SK-N-SH (cell line): Measurements from ENCODE around the gene PRPS1. TPM values are rescaled to one million over a fixed set of nuclear protein-coding genes. Genes with fewer than 3 reads are reported as not detected.

Experiments used
- CTCF ChIA-PET: fragments of 300-600, 350-600 bp; formaldehyde crosslinking; extraction: SDS; loops from one replicate; lab custom pipeline; 2021; lab: Yijun Ruan, JAX
- POLR2A ChIA-PET: fragments of 350-600 bp; sonication (Branson Sonifier 250); formaldehyde crosslinking; extraction: SDS; loops from one replicate; lab custom pipeline; 2020; ENCODE audit warnings: antibody characterized with exemption, inconsistent platforms; lab: Yijun Ruan, JAX
- DNase-seq: peaks from one replicate; pipeline ENCODE4 v3.0.0; 2012
- H2AFZ ChIP-seq: fragments of 200-600 bp; sonication (generic); 2 replicates; pipeline ENCODE4 v1.8.1; 2016; ENCODE audit warnings: antibody characterized with exemption, mild to moderate bottlenecking, low read depth
- H3F3A ChIP-seq: fragments of 200-600 bp; sonication (generic); replicated peaks from 2 replicates; pipeline ENCODE3; 2016; ENCODE audit warnings: antibody characterized with exemption, mild to moderate bottlenecking; ENCODE audit not compliant: insufficient read depth
- H3K27ac ChIP-seq, 2 experiments: fragments of 200-500 bp in 1 of 2; fragments of 200-600 bp in 1 of 2; sonication (Bioruptor generic) in 1 of 2; sonication (generic), shearing (Covaris generic) in 1 of 2; 2 replicates each; pipeline versions ENCODE4 v1.5.1 to v1.6.1; 2014 to 2016; ENCODE audit warnings: low read depth in 2 of 2, inconsistent platforms in 1 of 2, low read length in 1 of 2, mild to moderate bottlenecking in 1 of 2, mixed read lengths in 1 of 2
- H3K27me3 ChIP-seq: fragments of 200-600 bp; sonication (generic), shearing (Covaris generic); 2 replicates; pipeline ENCODE4 v1.6.1; 2016; ENCODE audit warnings: mixed run types; ENCODE audit not compliant: insufficient read depth
- H3K36me3 ChIP-seq, 2 experiments: fragments of 200-500 bp in 1 of 2; fragments of 200-600 bp in 1 of 2; sonication (Bioruptor generic) in 1 of 2; sonication (generic) in 1 of 2; replicated peaks in 1 of 2; 2 replicates each; pipeline versions ENCODE3 to v1.5.1; 2014 to 2016; ENCODE audit warnings: low read length in 1 of 2, mild to moderate bottlenecking in 1 of 2; ENCODE audit not compliant: insufficient read depth in 2 of 2, control insufficient read depth in 1 of 2
- H3K4me1 ChIP-seq, 2 experiments: fragments of 200-500 bp in 1 of 2; fragments of 200-600 bp in 1 of 2; sonication (Bioruptor generic) in 1 of 2; sonication (generic), shearing (Covaris generic) in 1 of 2; 2 replicates each; pipeline versions ENCODE4 v1.5.1 to v1.6.1; 2014 to 2016; ENCODE audit warnings: low read depth in 1 of 2, low read length in 1 of 2, mixed run types in 1 of 2; ENCODE audit not compliant: insufficient read depth in 2 of 2, control insufficient read depth in 1 of 2
- H3K4me2 ChIP-seq: fragments of 200-600 bp; sonication (generic), shearing (Covaris generic); 2 replicates; pipeline ENCODE4 v1.6.1; 2017; ENCODE audit warnings: mixed run types
- H3K4me3 ChIP-seq, 2 experiments: fragments of 200-500 bp in 1 of 2; fragments of 200-600 bp in 1 of 2; sonication (Bioruptor generic) in 1 of 2; sonication (generic), shearing (Covaris generic) in 1 of 2; 2 replicates each; pipeline versions ENCODE4 v1.5.1 to v1.8.1; 2014 to 2016; ENCODE audit warnings: low read depth in 2 of 2, inconsistent platforms in 1 of 2, low read length in 1 of 2, mild to moderate bottlenecking in 1 of 2, mixed read lengths in 1 of 2, moderate library complexity in 1 of 2
- H3K79me2 ChIP-seq: fragments of 200-600 bp; sonication (generic); 2 replicates; pipeline ENCODE4 v1.8.1; 2017; ENCODE audit warnings: mild to moderate bottlenecking; ENCODE audit not compliant: insufficient read depth
- H3K9ac ChIP-seq: fragments of 200-600 bp; sonication (generic); 2 replicates; pipeline ENCODE4 v1.6.1; 2017; ENCODE audit warnings: mixed run types
- H3K9me2 ChIP-seq: fragments of 200-600 bp; sonication (generic); 2 replicates; pipeline ENCODE4 v1.6.1; 2017; ENCODE audit warnings: mixed run types
- H3K9me3 ChIP-seq: fragments of 200-600 bp; sonication (generic); 2 replicates; pipeline ENCODE4 v1.6.1; 2017; ENCODE audit warnings: mixed run types, mild to moderate bottlenecking, moderate library complexity
- H4K20me1 ChIP-seq: fragments of 200-600 bp; sonication (generic); 2 replicates; pipeline ENCODE4 v1.6.1; 2017; ENCODE audit warnings: mild to moderate bottlenecking, mixed run types; ENCODE audit not compliant: insufficient read depth
- CTCF ChIP-seq: fragments of 200-600 bp; sonication (generic); IDR thresholded peaks from 2 replicates; pipeline ENCODE4 v1.6.1; 2017; ENCODE audit warnings: antibody characterized with exemption, mild to moderate bottlenecking, moderate library complexity
- ELF1 ChIP-seq: IDR thresholded peaks from 2 replicates; pipeline ENCODE4 v1.4.0; 2012
- EP300 ChIP-seq, 2 experiments: IDR thresholded peaks; 2 replicates each; pipeline versions ENCODE4 v1.4.0 to v1.6.1; 2012; ENCODE audit warnings: borderline replicate concordance in 1 of 2, low read depth in 1 of 2, low read length in 1 of 2
- GABPA ChIP-seq: IDR thresholded peaks from 2 replicates; pipeline ENCODE4 v1.4.0; 2012; ENCODE audit warnings: low read depth, mild to moderate bottlenecking
- GATA2 ChIP-seq: sonication (generic); formaldehyde crosslinking; IDR thresholded peaks from 2 replicates; pipeline ENCODE4 v1.5.0; 2020; ENCODE audit warnings: mild to moderate bottlenecking, missing genetic modification reagents
- IRF3 ChIP-seq: fragments of 150-350 bp; IDR thresholded peaks from 2 replicates; pipeline ENCODE4 v1.6.1; 2016; ENCODE audit warnings: mild to moderate bottlenecking, low read depth, low read length
- JUND ChIP-seq: IDR thresholded peaks from 2 replicates; pipeline ENCODE4 v1.4.0; 2012
- MEF2A ChIP-seq: IDR thresholded peaks from 2 replicates; pipeline ENCODE4 v1.4.0; 2012; ENCODE audit warnings: low read depth, borderline replicate concordance
- RAD21 ChIP-seq: IDR thresholded peaks from 2 replicates; pipeline ENCODE4 v1.6.1; 2012; ENCODE audit warnings: mild to moderate bottlenecking, low read length
- REST ChIP-seq: IDR thresholded peaks from 2 replicates; pipeline ENCODE4 v1.6.1; 2012; ENCODE audit warnings: mild to moderate bottlenecking, low read depth, low read length, moderate library complexity
- SMC3 ChIP-seq: IDR thresholded peaks from 2 replicates; pipeline ENCODE4 v1.6.1; 2012; ENCODE audit warnings: low read depth, low read length, improper control_type of control experiment
- TCF12 ChIP-seq: IDR thresholded peaks from 2 replicates; pipeline ENCODE4 v1.4.0; 2012
- TEAD4 ChIP-seq: IDR thresholded peaks from 2 replicates; pipeline ENCODE4 v1.4.0; 2012; ENCODE audit warnings: mild to moderate bottlenecking, borderline replicate concordance; ENCODE audit not compliant: insufficient read depth
- USF2 ChIP-seq: fragments of 150-350 bp; IDR thresholded peaks from 2 replicates; pipeline ENCODE4 v1.6.1; 2017; ENCODE audit warnings: antibody characterized with exemption, low read length, low read depth, borderline replicate concordance
- YY1 ChIP-seq: IDR thresholded peaks from 2 replicates; pipeline ENCODE4 v1.4.0; 2012; ENCODE audit warnings: low read depth, mild to moderate bottlenecking
- WGBS: methylation state at CpG from one replicate; pipeline ENCODE4 v1.1.6; 2017; ENCODE audit warnings: low lambda C conversion rate; 5-methylcytosine and 5-hydroxymethylcytosine counted together
- polyA plus RNA-seq, 3 experiments: library from polyadenylated mRNA; depleted of rRNA; stranded (reverse); fragments of >200 nt; gene quantifications; 2 replicates each; pipeline ENCODE4 v1.2.3, GENCODE V29; 2012

PRPS1 gene
- polyA plus RNA-seq, 1 of the 3 experiments (the other 2 are of a cell fraction): 42.3 TPM

GRCh38 chrX:107659286-107659685, 31.0 kb downstream of the PRPS1 start:
- H3K9ac ChIP-seq: no peak overlapping the region
- no peaks in the 10 kb centered on the region for H3K9me2 ChIP-seq
- no peaks in the 10 kb centered on the region for H3K79me2 ChIP-seq
- H3K36me3 ChIP-seq: no peaks in the 10 kb centered on the region
- H3K27me3 ChIP-seq: no peaks in the 10 kb centered on the region; the same call in 1 of the 2 replicates
- no peak for DNase-seq
- WGBS: 20% methylated on average over 3 of the region's 4 CpGs
- no peaks in the 10 kb centered on the region for H3K9me3 ChIP-seq
- no peaks in the 10 kb centered on the region; a peak in 1 of 4 replicates for H3K4me1 ChIP-seq
- no peak overlapping the region for H2AFZ ChIP-seq
- H3K27ac ChIP-seq: no peak overlapping the region
- POLR2A ChIA-PET: interaction anchor here (1.8 kb wide), 1 partner anchor 118 kb away, joined by 4 read pairs; the partner anchor contains the start of gene NCBP2L
- H3K4me3 ChIP-seq: no peak overlapping the region
- TF ChIP-seq MEF2A: no peak
- no peak for TF ChIP-seq GABPA
- no peak for TF ChIP-seq TEAD4
- no peak for TF ChIP-seq JUND
- no peak for TF ChIP-seq USF2
- TF ChIP-seq REST: no peak
- TF ChIP-seq GATA2: no peak
- TF ChIP-seq RAD21: no peak
- TF ChIP-seq SMC3: no peak
- TF ChIP-seq IRF3: no peak
- no peak for TF ChIP-seq CTCF
- TF ChIP-seq TCF12: no peak
- TF ChIP-seq ELF1: no peak
- no peak for TF ChIP-seq EP300 (IDR thresholded peaks at IDR 0.05; ENCODE audit: borderline replicate concordance in 1 of 2, low read depth in 1 of 2, low read length in 1 of 2)
- no peak for TF ChIP-seq YY1
- no peaks in the 10 kb centered on the region for H3F3A ChIP-seq
- no peak overlapping the region for H3K4me2 ChIP-seq
- 0 out of 2 replicates have a peak, but pooled peaks cover 3% of the 10 kb centered on the region for H4K20me1 ChIP-seq
- CTCF ChIA-PET: interaction anchor here (0.6 to 5.9 kb wide), 22 partner anchors 9 to 234 kb away, joined by 3 to 63 read pairs (median 4); partner anchors contain the start of genes NCBP2L and TSC22D3
